HG02571 (cell line): ENCODE results near the gene SUMF2.
"Not testable (repeated sequence)": the region's sequence is repeated elsewhere in the genome, so short reads cannot be mapped to it uniquely, and the experiment has no call there.

Experiments
- ATAC-seq: cut with Tn5 transposase; IDR thresholded peaks from one replicate; pipeline ENCODE4 v1.9.1; 2021; ENCODE audit warnings: mild to moderate bottlenecking, moderate library complexity; ENCODE audit not compliant: unreplicated experiment

The SUMF2 gene

DNA sequence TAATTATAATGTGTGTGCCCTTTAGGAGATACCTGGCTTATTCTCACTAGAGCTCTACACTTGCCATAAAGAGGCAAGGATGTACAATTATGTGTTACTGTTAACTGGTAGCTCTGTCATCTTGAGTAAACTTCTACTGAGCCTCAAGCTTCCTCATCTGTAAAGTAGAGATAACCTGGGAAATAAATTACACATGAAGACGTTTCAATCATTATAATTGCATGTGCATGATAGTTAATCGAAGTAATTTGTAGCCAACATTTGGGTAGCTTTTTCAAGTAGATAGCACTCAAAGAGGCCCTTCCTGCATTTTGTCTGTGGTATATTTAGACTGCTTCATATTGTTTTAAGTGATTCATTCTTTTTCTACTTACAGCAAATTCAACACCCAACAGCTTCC, 10.1 kb upstream of the SUMF2 start:
- ATAC-seq: no peak

DNA sequence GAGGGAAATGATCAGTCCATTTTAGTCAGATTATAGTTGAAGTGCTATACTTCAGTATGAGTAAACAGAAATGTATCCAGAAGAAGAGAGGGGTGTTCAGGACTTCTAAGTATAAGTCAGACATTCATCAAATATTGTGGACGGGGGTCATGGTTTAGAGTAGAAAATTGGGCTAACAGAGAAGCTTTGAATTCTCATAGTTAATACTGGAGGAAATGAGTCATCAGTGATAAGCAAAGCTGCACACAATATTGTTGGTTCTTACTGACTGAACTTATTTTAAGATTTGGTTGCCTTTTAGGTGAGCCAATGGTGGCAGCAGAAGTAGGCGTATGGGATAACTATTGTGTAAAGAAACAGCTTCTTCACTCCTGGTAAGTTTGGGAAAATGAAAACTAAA, 1.7 kb upstream of the SUMF2 start:
- no peak for ATAC-seq

DNA sequence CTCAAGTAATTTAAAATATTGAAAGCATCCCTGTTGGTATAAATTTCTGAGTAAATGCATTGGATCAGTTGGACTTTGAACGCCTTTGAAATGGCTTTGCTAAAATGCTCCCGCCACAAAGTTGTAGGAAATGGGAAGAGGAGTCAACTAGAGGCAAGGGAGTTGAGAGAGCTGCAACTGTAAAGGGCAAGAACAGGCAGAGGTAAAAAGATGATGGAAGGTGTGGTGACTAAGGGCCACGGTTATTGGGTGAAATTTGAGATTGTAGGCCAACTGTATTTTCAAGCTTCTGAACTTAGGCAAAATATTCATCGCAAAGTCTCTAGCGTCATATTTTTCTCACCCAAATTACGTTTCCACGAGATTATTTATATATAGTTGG, 595 bp upstream of the SUMF2 start:
- no peak for ATAC-seq

DNA sequence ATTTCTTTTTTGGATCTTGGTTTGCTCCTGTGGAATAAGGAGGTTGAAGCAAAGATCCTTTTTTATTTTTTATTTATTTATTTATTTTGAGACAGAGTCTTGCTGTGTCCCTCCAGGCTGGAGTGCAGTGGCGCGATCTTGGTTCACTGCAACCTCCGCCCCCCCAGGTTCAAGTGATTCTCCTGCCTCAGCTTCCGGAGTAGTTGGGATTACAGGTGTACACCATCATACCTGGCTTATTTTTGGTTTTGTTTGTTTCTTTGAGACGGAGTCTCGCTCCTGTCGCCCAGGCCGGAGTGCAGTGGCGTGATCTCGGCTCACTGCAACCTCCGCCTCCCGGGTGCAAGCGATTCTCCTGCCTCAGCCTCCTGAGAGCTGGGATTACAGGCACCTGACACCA, 2.3 kb downstream of the SUMF2 start:
- ATAC-seq: not testable (repeated sequence)

DNA sequence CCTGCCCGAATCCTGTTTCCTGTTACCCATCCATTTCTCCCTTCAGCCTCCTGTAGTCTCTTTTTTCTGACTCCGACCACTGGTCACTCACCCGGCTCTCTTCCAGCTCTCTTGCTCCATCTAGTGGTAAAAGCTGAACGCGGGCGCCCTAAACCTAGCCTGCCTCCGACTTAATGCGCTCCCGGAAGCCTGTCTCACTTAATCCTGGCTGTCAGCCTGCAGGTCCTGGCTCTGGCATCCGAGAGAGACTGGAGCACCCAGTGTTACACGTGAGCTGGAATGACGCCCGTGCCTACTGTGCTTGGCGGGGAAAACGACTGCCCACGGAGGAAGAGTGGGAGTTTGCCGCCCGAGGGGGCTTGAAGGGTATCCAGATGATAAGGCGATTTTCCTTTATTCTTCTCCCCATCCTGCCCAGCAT, 10.3 kb downstream of the SUMF2 start:
- ATAC-seq: peak; percentile 87

DNA sequence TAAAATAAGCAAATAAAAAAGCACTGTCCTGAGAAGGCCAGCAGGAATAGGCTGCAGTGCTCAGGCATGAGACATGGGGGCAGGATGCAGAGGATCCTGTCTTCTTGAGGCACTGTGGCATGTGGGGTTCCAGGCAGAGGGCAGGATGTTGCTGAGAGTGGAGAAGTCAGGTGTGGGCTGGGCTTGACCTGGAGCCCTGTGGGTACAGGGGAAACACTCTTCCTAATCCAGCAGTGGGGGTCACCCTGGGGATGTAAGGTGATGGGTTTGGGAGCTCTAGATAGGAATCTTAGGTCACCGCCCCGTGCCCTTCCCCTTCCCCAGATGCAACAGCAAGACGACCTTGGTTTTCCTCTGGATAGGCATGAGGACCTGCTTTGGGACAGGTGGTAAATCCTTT, 13.6 kb downstream of the SUMF2 start:
- ATAC-seq: no peak

DNA sequence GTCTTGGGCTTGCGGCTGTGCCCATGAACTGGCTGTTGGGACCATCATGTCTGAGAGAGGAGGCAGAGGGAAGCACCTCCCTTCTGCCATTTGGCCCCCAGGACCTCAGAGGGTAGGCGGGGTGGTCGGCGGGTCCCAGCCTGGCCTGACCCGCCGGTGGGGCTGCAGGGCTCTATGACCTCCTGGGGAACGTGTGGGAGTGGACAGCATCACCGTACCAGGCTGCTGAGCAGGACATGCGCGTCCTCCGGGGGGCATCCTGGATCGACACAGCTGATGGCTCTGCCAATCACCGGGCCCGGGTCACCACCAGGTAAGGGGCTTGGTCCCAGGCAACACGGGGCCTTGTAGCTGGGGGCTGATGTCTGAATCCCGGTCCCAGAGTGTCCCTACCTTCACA, 14.1 kb downstream of the SUMF2 start:
- no peak for ATAC-seq

DNA sequence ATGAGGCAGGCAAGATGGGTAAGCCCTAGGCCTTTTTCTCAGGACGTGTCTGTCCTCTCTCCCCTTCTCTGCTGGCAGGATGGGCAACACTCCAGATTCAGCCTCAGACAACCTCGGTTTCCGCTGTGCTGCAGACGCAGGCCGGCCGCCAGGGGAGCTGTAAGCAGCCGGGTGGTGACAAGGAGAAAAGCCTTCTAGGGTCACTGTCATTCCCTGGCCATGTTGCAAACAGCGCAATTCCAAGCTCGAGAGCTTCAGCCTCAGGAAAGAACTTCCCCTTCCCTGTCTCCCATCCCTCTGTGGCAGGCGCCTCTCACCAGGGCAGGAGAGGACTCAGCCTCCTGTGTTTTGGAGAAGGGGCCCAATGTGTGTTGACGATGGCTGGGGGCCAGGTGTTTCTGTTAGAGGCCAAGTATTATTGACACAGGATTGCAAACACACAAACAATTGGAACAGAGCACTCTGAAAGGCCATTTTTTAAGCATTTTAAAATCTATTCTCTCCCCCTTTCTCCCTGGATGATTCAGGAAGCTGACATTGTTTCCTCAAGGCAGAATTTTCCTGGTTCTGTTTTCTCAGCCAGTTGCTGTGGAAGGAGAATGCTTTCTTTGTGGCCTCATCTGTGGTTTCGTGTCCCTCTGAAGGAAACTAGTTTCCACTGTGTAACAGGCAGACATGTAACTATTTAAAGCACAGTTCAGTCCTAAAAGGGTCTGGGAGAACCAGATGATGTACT, 15.5 kb downstream of the SUMF2 start:
- ATAC-seq: no peak

DNA sequence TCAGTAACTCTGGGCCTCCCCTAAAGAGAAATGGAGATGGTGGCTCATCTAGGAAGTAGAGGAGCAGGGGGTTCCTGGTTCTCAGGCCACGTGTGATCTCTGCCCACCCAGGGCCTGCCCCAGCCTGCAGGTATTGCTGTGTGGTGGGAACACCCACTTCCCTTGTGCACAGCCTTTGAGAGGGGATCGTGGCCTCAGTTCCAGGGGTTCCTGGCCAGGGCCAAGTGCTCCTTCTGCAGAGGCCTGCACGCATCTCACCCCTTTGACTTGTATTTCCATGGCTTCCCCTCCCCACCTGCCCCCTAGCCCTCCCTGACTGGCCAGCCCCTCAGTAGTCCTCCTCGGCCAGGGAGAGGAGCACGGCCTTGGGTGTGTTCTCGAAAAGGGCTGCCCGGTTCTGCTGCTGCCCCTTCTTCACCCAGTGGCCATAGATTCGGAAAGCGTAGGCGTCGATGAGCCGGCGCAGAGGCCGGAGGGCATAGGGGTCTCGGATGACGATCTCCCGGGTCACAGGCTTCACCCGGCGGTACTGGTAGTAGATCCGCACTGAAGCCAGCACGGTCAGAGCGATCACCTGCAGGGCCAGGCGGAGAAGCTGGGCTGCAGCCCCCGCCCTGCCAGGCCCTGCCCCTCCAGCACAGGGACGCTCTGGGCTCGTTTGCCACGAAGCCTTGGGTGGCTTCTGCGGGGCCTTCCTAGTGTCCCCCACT, 16.8 kb downstream of the SUMF2 start:
- not testable (repeated sequence) for ATAC-seq

DNA sequence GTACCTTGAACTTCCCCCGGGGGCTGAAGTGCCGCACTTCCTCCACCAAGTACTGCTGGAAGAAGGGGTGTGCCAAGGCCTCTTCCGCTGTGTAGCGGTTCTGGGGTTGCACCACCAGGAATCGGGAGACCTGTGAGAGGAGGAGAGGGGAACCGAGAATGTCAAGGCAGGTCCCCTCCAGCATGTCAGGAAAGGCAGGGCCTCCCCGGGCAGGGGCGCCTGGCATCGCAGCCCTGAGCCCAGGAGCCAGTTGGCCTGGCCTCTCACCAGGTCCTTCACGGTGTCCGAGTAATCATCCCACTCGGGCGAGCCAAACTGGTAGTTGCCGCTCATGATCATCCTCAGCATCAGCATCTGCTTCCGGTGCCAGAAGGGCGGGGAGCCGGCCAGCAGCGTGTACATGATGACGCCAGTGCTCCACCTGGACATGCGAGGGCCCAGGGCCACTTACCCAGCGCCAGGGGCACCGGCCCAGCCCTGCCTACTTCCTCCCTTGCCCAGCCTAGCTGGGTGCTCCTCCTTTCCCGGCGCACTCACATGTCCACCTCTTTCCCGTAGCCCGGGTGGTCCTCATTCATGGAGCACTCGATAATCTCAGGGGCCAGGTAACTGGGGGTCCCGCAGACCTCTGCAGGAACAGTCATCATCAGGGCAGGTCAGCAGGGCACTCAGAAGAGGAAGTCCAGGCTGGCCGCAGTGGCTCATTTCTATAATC, 17.7 kb downstream of the SUMF2 start:
- ATAC-seq: no peak

DNA sequence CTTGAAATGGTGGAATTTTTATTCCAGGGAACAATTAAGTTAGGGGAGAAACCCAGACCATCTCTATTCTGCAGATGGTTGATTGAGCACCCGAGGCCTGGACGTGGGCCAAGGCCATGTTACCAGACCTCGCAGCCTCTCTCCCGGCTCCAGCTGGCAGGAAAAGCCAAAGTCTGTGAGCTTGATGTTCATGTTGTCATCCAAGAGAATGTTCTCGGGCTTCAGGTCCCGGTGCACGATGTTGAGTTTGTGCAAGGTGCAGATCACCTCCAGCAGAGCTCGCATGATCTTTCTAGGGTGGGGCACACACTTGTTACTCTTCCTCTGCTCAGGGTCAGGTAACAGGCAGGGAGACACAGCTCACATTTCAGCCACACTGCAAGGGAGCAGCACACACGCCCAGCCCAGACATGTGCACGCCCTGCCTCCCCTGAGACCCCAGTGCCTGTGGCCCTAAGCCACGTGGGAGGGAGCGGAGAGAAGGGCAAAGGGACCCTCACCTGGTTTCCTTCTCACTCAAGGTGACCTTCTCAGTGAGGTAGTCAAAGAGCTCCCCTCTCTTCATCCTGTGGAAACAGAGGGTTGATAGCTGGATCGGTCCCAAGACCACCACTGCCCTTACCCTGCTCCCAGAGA, 19.2 kb downstream of the SUMF2 start:
- no peak for ATAC-seq

DNA sequence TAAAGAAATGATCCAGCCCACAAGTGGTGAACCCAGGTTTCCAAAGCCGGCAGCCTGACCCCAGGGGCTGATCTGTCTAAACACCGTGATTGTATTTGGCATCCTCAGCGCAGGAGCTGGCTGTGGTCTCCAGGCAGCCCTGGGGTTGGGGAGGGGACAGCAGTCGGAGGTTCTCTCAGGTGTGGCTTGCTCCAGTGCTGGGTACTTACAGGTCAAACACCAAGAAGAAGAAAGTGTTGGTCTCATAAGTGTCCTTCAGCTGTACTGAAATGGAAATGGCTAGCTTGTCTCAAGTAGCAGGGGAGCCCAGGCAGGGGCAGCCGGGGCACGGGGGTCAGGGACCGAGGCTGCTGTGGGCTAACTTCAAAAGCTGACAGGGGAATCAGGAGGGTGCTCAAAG, 22.7 kb downstream of the SUMF2 start:
- ATAC-seq: no peak

DNA sequence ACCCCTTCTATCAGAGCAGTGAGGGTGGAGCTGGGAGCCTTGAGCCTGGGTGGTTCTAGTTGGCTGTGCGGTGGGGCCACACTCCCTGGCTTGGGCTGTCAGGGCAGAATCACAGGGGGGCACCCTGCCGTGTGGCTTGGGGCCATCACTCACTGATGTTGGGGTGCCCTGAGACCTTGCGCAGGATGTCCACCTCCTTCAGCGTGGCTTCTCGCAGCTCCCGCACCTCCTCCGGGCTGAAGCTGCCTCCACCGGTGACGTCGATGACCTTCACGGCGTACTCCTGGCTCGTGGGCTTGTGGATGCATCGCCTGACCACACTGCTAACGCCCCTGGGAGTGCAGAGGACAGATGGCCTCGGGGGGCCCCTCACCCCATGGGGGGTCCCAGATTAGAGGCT, 23.4 kb downstream of the SUMF2 start:
- ATAC-seq: no peak

DNA sequence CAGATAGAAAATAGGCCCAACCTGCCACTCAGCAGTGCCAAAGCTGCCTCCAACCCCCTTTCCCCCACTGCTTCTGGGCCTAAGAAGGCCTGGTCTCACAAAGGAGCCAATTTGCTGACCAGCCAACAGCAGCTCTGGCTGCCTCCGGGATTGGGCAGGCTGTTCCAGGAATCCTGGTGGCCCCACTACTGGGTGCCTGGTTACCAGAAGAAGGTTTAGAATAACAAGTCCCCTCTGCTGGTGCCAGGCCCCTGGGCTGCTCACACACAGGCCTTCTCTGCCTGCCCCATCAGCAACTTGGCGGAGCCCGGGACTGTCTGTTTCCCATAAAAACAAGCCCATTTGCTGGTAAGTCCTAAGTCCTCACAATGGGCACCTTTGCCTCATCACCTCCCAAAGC, 27.5 kb downstream of the SUMF2 start:
- ATAC-seq: no peak

DNA sequence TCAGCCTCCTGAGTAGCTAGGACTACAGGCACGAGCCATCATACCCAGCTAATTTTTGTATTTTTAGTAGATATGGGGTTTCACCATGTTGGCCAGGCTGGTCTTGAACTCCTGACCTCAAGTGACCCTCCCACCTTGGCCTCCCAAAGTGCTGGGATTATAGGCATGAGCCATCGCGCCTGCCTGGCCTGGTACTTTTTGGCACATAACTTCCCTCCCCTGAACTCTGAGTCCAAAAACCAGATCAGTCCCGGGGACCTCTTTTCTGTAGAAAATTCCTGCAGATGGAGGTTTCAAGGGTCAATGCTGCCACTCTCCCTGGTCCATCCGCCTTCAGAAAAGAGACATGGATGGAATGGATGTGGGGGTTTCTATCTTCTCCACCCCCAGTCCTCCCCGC, 28.3 kb downstream of the SUMF2 start:
- not testable (repeated sequence) for ATAC-seq

DNA sequence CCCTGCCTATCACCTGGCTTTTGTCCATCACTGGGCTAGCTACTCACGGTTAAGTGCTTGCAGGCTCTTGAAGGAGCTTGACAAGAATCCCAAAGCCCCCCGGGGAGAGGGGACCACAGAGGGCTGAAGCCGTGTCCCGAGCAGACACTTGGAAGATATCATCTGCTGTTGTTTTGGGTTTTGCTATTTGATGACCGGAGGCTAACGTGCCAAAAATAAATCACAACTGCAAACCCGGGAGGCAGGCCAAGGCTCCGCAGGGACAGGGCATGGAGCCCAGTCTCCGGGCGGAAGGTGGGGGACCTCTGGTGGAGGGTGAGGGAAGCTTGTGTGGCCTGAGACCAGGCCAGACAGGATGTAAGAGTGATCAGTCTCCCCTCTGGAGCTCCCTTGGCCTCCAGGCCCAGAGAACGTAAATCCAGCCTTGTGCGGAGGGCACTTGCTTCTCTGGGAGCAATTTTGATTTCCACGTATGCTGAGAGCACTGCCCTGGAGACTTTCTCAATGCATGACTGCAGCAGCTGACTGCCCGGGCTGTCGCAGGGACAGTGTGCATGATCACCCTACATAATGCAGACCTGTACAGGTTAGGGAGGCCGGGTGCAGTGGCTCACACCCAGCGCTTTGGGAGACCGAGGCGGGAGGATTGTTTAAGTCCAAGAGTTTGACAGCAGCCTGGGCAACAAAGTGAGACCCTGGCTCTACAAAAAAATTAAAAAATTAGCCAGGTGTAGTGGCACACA, 28.9 kb downstream of the SUMF2 start, which contains the start of gene PHKG1:
Gene PHKG1, minus strand, starts transcription at position 164 of the 743 bp plus-strand sequence. CDS start 4,011 bp downstream, outside the sequence.
- ATAC-seq: no peak

DNA sequence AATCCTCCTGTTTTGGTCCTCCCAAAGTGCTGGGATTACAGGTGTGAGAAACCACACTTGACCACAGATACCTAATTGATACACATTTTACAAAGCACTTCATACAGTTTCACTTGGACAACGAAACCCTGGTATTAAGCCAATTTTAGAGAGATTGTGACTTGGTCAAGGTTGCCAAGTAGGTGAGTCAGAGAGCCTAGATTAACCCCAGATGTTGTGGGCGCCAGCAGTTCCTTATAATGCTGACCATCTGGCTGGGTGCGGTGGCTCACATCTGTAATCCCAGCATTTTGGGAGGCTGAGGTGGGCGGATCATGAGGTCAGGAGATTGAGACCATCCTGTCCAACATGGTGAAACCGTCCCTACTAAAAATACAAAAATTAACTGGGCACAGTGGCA, 33.6 kb downstream of the SUMF2 start:
- no peak for ATAC-seq

DNA sequence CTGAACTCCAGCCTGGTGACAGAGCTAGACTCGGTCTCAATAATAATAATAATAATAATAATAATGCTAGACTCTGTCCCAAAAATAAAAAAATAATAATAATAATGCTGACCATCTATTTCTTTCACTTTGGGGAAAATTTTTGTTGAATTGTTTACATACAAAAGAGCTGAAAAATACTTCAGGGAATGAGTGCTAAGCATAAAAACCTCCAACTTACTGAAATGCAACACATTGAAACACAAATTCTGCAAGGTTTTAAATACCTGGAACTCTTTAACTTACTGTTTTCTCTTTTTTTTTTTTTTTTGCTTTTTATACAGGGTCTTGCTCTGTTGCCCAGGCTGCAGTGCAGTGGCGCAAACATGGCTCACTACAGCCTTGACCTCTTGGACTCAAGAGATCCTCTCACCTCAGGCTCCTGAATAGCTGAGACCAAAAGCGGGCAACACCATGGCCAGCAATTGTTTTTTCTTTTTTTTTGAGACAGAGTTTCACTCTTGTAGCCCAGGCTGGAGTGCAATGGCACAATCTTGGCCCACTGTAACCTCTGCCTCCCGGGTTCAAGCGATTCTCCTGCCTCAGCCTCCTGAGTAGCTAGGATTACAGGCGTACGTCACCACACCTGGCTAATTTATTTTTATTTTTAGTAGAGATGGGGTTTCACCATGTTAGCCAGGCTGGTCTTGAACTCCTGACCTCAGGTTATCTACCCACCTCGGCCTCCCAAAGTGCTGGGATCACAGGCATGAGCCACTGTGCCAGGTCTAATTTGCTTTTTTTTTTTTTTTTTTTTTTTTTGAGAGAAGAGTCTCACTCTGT, 34.3 kb downstream of the SUMF2 start:
- ATAC-seq: not testable (repeated sequence)

DNA sequence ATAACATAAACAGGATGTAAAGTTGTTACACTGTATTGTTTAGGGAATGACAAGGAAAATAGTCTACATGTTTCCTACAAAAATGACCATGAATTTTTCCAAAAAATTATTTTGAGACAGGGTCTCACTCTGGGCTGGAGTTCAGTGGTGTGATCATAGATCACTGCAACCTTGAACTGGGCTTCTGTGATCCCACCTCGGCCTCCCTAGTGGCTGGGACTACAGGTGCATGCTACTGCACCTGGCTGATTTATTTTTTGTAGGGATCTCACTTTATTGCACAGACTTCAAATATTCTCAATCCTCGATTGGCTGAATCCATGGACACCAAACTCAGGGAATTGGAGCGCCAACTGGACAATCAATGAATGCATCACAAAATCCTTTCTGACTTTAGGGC, 35.6 kb downstream of the SUMF2 start:
- no peak for ATAC-seq

DNA sequence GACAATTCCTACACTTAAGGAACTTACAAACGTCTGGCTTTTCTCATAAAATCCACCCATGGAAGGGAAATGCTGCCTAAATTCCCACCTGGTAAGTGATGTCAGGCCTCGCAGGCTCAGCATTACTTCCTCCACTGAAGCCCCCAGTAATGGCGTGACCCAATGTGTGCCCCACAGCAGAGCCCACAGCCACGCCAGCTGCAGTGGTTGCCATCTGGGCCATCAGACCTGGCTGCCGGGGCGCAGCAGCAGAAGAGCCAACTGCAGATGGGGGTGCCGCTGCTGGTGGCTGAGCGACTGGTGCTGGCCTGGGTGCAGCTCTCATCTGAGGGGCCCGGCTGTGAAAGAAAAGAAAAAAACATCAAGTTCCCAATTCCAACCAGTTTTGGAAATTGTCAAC, 40.1 kb downstream of the SUMF2 start:
- ATAC-seq: not testable (repeated sequence)
